H1 (cell line): ENCODE results near the gene EML5. TPM values are rescaled to one million over a fixed set of nuclear protein-coding genes. Genes with fewer than 3 reads are reported as not detected.

ENCODE experiments used
- CTCF ChIA-PET: fragments of 300-600 bp; sonication (Branson Sonifier 250); formaldehyde crosslinking; loops from one replicate; lab custom pipeline; 2021; ENCODE audit not compliant: partially characterized antibody; lab: Charles Lee
- POLR2A ChIA-PET: fragments of 300-600 bp; sonication (Branson Sonifier 250); formaldehyde crosslinking; loops from one replicate; lab custom pipeline; 2021; ENCODE audit warnings: inconsistent platforms; ENCODE audit not compliant: partially characterized antibody; lab: Charles Lee
- DNase-seq, 2 experiments: peaks; one replicate each; pipeline versions ENCODE4 v3.0.0 to v3.0.0-alpha.2; 2010 to 2022; ENCODE audit warnings: low spot score in 2 of 2, low read depth in 1 of 2, mixed read lengths in 1 of 2
- FAIRE-seq: peaks from 2 replicates; lab custom pipeline; 2011; peaks lifted over from hg19 to GRCh38; lab: Jason Lieb, UNC
- H2AFZ ChIP-seq: 2 replicates; pipeline ENCODE4 v1.8.1; 2012; ENCODE audit warnings: low read length, inconsistent platforms
- H2AK5ac ChIP-seq: 2 replicates; pipeline ENCODE4 v1.6.1; 2013; ENCODE audit warnings: low read depth, low read length
- H2BK120ac ChIP-seq: replicated peaks from 2 replicates; pipeline ENCODE3; 2013; ENCODE audit warnings: low read depth, low read length, inconsistent platforms
- H2BK12ac ChIP-seq: 2 replicates; pipeline ENCODE4 v1.6.1; 2013; ENCODE audit warnings: low read depth, low read length
- H2BK15ac ChIP-seq: 2 replicates; pipeline ENCODE4 v1.6.1; 2013; ENCODE audit warnings: low read length
- H2BK20ac ChIP-seq: 2 replicates; pipeline ENCODE4 v1.6.1; 2013; ENCODE audit warnings: low read length
- H2BK5ac ChIP-seq: 2 replicates; pipeline ENCODE4 v1.6.1; 2013; ENCODE audit warnings: low read depth, low read length
- H3K14ac ChIP-seq: 2 replicates; pipeline ENCODE4 v1.6.1; 2013; ENCODE audit warnings: inconsistent platforms; ENCODE audit not compliant: insufficient read length
- H3K18ac ChIP-seq: 2 replicates; pipeline ENCODE4 v1.6.1; 2013; ENCODE audit warnings: low read length; ENCODE audit errors: extremely low read depth
- H3K23ac ChIP-seq: 2 replicates; pipeline ENCODE4 v1.6.1; 2013; ENCODE audit warnings: inconsistent platforms; ENCODE audit not compliant: insufficient read length
- H3K23me2 ChIP-seq: 2 replicates; pipeline ENCODE4 v1.6.1; 2013; ENCODE audit warnings: low read depth, low read length
- H3K27ac ChIP-seq: 2 replicates; pipeline ENCODE4 v1.6.1; 2011; ENCODE audit warnings: low read depth, low read length, inconsistent platforms
- H3K27me3 ChIP-seq, 4 experiments: replicated peaks in 1 of 4; 1 replicate in 1 of 4; 2 replicates in 3 of 4; pipeline versions ENCODE4 v1.6.1 to v1.8.1; 2011 to 2013; ENCODE audit warnings: low read length in 3 of 4, mild to moderate bottlenecking in 3 of 4, inconsistent platforms in 2 of 4, mixed read lengths in 2 of 4, moderate library complexity in 1 of 4; ENCODE audit not compliant: control insufficient read depth in 3 of 4, insufficient read depth in 3 of 4; ENCODE audit errors: extremely low read depth in 1 of 4
- H3K36me3 ChIP-seq, 4 experiments: 2 replicates each; pipeline versions ENCODE4 v1.6.1 to v1.8.1; 2011 to 2013; ENCODE audit warnings: mild to moderate bottlenecking in 4 of 4, low read length in 3 of 4, moderate library complexity in 2 of 4, control low read depth in 1 of 4, inconsistent platforms in 1 of 4; ENCODE audit not compliant: insufficient read depth in 4 of 4, control insufficient read depth in 2 of 4
- H3K4ac ChIP-seq: replicated peaks from 2 replicates; pipeline ENCODE3; 2013; ENCODE audit warnings: low read length, low read depth, mixed read lengths, inconsistent platforms; ENCODE audit not compliant: insufficient read length
- H3K4me1 ChIP-seq, 4 experiments: replicated peaks in 1 of 4; 1 replicate in 1 of 4; 2 replicates in 3 of 4; pipeline versions ENCODE4 v1.6.1 to v1.8.1; 2011 to 2013; ENCODE audit warnings: low read length in 3 of 4, inconsistent platforms in 2 of 4, mixed read lengths in 1 of 4; ENCODE audit not compliant: insufficient read depth in 4 of 4, control insufficient read depth in 3 of 4
- H3K4me2 ChIP-seq, 2 experiments: 2 replicates each; pipeline versions ENCODE4 v1.6.1 to v1.8.1; 2011 to 2013; ENCODE audit warnings: low read depth in 2 of 2, low read length in 2 of 2, control low read depth in 1 of 2, inconsistent platforms in 1 of 2, mild to moderate bottlenecking in 1 of 2; ENCODE audit not compliant: insufficient read depth in 1 of 2
- H3K4me3 ChIP-seq, 4 experiments: fragments of 200-600, 300-600 bp in 1 of 4; sonication (generic), shearing (Covaris generic), sonication (Bioruptor Twin) in 1 of 4; 2 replicates each; pipeline versions ENCODE4 v1.5.1 to v1.8.1; 2011 to 2016; ENCODE audit warnings: low read length in 4 of 4, low read depth in 3 of 4, control low read depth in 2 of 4, inconsistent platforms in 2 of 4, mild to moderate bottlenecking in 2 of 4, mixed read lengths in 1 of 4, moderate library complexity in 1 of 4; ENCODE audit not compliant: insufficient read depth in 2 of 4; ENCODE audit errors: extremely low read depth in 1 of 4
- H3K56ac ChIP-seq: replicated peaks from 2 replicates; pipeline ENCODE3; 2013; ENCODE audit warnings: low read depth, mild to moderate bottlenecking, mixed read lengths, low read length, inconsistent platforms; ENCODE audit not compliant: insufficient read length
- H3K79me1 ChIP-seq: 2 replicates; pipeline ENCODE4 v1.6.1; 2013; ENCODE audit warnings: low read depth, low read length, control low read depth
- H3K79me2 ChIP-seq, 2 experiments: 2 replicates each; pipeline versions ENCODE4 v1.6.1 to v1.8.1; 2012 to 2013; ENCODE audit warnings: low read length in 2 of 2, mild to moderate bottlenecking in 2 of 2, inconsistent platforms in 1 of 2; ENCODE audit not compliant: insufficient read depth in 2 of 2, control insufficient read depth in 1 of 2
- H3K9ac ChIP-seq, 4 experiments: replicated peaks in 1 of 4; 1 replicate in 1 of 4; 2 replicates in 3 of 4; pipeline versions ENCODE4 v1.6.1 to v1.8.1; 2011 to 2013; ENCODE audit warnings: low read depth in 3 of 4, low read length in 3 of 4, control low read depth in 2 of 4, mild to moderate bottlenecking in 2 of 4, moderate library complexity in 2 of 4, inconsistent platforms in 1 of 4; ENCODE audit errors: extremely low read depth in 1 of 4
- H3K9me3 ChIP-seq, 2 experiments: 2 replicates each; pipeline versions ENCODE4 v1.6.1 to v1.8.1; 2012 to 2013; ENCODE audit warnings: mild to moderate bottlenecking in 2 of 2, moderate library complexity in 2 of 2, control low read depth in 1 of 2, inconsistent platforms in 1 of 2, low read depth in 1 of 2, low read length in 1 of 2, mixed read lengths in 1 of 2; ENCODE audit not compliant: insufficient read depth in 2 of 2
- H4K20me1 ChIP-seq, 2 experiments: replicated peaks in 1 of 2; 2 replicates each; pipeline versions ENCODE3 to v1.8.1; 2011 to 2013; ENCODE audit warnings: inconsistent platforms in 2 of 2, low read length in 2 of 2, mild to moderate bottlenecking in 1 of 2; ENCODE audit not compliant: insufficient read depth in 2 of 2, control insufficient read depth in 1 of 2
- H4K5ac ChIP-seq: 2 replicates; pipeline ENCODE4 v1.6.1; 2013; ENCODE audit warnings: low read length, low read depth, mixed read lengths, inconsistent platforms; ENCODE audit not compliant: insufficient read length
- H4K8ac ChIP-seq: 2 replicates; pipeline ENCODE4 v1.8.0; 2013; ENCODE audit warnings: mild to moderate bottlenecking, moderate library complexity, low read length, inconsistent platforms; ENCODE audit not compliant: insufficient read depth; ENCODE audit errors: extremely low read depth
- H4K91ac ChIP-seq: replicated peaks from 2 replicates; pipeline ENCODE3; 2013; ENCODE audit warnings: low read length, mixed read lengths, inconsistent platforms; ENCODE audit not compliant: insufficient read length
- CREB1 ChIP-seq: IDR thresholded peaks from 2 replicates; pipeline ENCODE4 v1.6.1; 2012; ENCODE audit warnings: inconsistent platforms
- CTBP2 ChIP-seq: IDR thresholded peaks from 2 replicates; pipeline ENCODE4 v1.7.0; 2011; ENCODE audit warnings: borderline replicate concordance, mild to moderate bottlenecking, moderate library complexity, mixed read lengths, low read length; ENCODE audit not compliant: insufficient read depth, insufficient read length
- E2F6 ChIP-seq: IDR thresholded peaks from 2 replicates; pipeline ENCODE4 v1.6.1; 2012; ENCODE audit warnings: inconsistent platforms
- GABPA ChIP-seq: IDR thresholded peaks from 2 replicates; pipeline ENCODE4 v1.6.1; 2011; ENCODE audit warnings: mild to moderate bottlenecking, low read length, moderate library complexity, borderline replicate concordance; ENCODE audit not compliant: insufficient read depth
- POLR2A ChIP-seq, 2 experiments: IDR thresholded peaks; 1 replicate in 1 of 2; 2 replicates in 1 of 2; pipeline ENCODE4 v1.6.1; 2011; ENCODE audit warnings: low read depth in 2 of 2, low read length in 2 of 2, mild to moderate bottlenecking in 2 of 2; ENCODE audit errors: control extremely low read depth in 1 of 2
- RFX5 ChIP-seq: IDR thresholded peaks from 2 replicates; pipeline ENCODE4 v1.6.1; 2011; ENCODE audit warnings: low read depth, low read length, improper control_type of control experiment, borderline replicate concordance
- SP2 ChIP-seq: IDR thresholded peaks from 2 replicates; pipeline ENCODE4 v1.6.1; 2012; ENCODE audit warnings: mild to moderate bottlenecking, low read length, inconsistent platforms
- SP4 ChIP-seq: IDR thresholded peaks from 2 replicates; pipeline ENCODE4 v1.6.1; 2012; ENCODE audit warnings: low read length, inconsistent platforms
- SUZ12 ChIP-seq: fragments of 200-600 bp; sonication (generic); IDR thresholded peaks from 2 replicates; pipeline ENCODE4 v1.6.1; 2012; ENCODE audit warnings: mild to moderate bottlenecking, inconsistent platforms, low read length, moderate library complexity, mixed read lengths
- TAF1 ChIP-seq: IDR thresholded peaks from 2 replicates; pipeline ENCODE4 v1.6.1; 2011; ENCODE audit warnings: mild to moderate bottlenecking, low read depth, low read length
- WGBS, 2 experiments: shearing (Covaris generic) in 1 of 2; methylation state at CpG; one replicate each; pipeline versions ENCODE4 v1.1.6 to v1.1.7; 2013 to 2015; ENCODE audit warnings: low lambda C conversion rate in 2 of 2, mixed read lengths in 2 of 2, inconsistent platforms in 1 of 2, low coverage in 1 of 2, missing lambda C conversion rate in 1 of 2; ENCODE audit not compliant: insufficient replicate concordance in 2 of 2, insufficient coverage in 1 of 2, insufficient read length in 1 of 2; ENCODE audit errors: extremely low coverage in 1 of 2, missing lambda C conversion rate in 1 of 2; 5-methylcytosine and 5-hydroxymethylcytosine counted together
- polyA plus RNA-seq, 7 experiments: library from polyadenylated mRNA; depleted of rRNA in 3 of 7; stranded (reverse) in 5 of 7; unstranded in 2 of 7; fragments of >200 nt in 5 of 7; fragments of 200-250 nt in 2 of 7; gene quantifications; 1 replicate in 5 of 7; 2 replicates in 1 of 7; 4 replicates in 1 of 7; pipeline versions ENCODE4 v1.2.1 to v1.2.3, GENCODE V29; 2011 to 2013; ENCODE audit warnings: missing spikeins in 2 of 7, mixed read lengths in 2 of 7
- total RNA-seq: library from RNA; stranded (reverse); fragmentation: NEBNext Ultra II Directional; extraction: Animal tissue kit (Norgen Biotek cat#: 25700); gene quantifications from 2 replicates; pipeline ENCODE4 v1.2.1, GENCODE V29; 2021
- TF ChIP-seq, protein P1 (sequence below): IDR thresholded peaks from 2 replicates; pipeline ENCODE4 v1.6.1; 2012; ENCODE audit warnings: low read length, inconsistent platforms

Gene EML5
- total and polyA plus RNA-seq, 2 of the 8 experiments (the other 6 are each of a cell fraction or from before 2014, with no cell fraction given): 0.39 to 0.88 TPM

DNA sequence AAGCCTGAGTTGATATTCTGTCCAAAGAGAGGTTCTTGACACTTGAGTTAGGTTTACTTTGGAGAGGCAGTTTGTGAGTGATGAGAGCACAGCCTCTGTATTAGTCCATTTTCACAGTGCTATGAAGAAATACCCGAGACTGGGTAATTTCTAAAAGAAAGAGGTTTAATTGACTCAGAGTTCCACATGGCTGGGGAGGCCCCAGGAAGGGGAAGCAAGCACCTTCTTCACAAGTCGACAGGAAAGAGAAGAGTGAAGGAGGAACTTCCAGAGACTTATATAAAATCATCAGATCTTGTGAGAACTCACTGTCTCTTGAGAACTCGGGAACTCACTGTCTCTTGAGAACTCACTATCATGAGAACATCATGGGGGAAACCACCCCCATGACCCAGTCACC lies 224.6 kb downstream of the EML5 start:
- CTCF ChIA-PET: interaction anchor here (0.7 kb wide), 1 partner anchor 87 kb away, joined by 3 read pairs; no protein-coding TSS in a partner anchor
- Histone ChIP-seq H4K91ac (no peak overlapping the region), H3K36me3 (peaks cover 17 to 73% (median 43%) of the 10 kb centered on the region in 4 experiments)
- TF ChIP-seq CTBP2 (no peak), E2F6 (no peak), SP4 (no peak), RFX5 (no peak), SUZ12 (no peak), GABPA (no peak), TAF1 (no peak), POLR2A (IDR thresholded peaks at IDR 0.05; ENCODE audit: control extremely low read depth in 1 of 2, low read depth in 2 of 2, low read length in 2 of 2) (no peak), SP2 (no peak), CREB1 (no peak)
- TF ChIP-seq, protein P1, sequence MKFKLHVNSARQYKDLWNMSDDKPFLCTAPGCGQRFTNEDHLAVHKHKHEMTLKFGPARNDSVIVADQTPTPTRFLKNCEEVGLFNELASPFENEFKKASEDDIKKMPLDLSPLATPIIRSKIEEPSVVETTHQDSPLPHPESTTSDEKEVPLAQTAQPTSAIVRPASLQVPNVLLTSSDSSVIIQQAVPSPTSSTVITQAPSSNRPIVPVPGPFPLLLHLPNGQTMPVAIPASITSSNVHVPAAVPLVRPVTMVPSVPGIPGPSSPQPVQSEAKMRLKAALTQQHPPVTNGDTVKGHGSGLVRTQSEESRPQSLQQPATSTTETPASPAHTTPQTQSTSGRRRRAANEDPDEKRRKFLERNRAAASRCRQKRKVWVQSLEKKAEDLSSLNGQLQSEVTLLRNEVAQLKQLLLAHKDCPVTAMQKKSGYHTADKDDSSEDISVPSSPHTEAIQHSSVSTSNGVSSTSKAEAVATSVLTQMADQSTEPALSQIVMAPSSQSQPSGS: no peak

More for the DNA sequence above, 224.6 kb downstream of the EML5 start:
- Histone ChIP-seq H3K27me3 (no peaks in the 10 kb centered on the region), H2BK120ac (no peak overlapping the region), H3K27ac (no peak overlapping the region), H3K4ac (no peak overlapping the region), H4K8ac (no peak overlapping the region), H3K79me2 (peaks cover 0 to 36% of the 10 kb centered on the region in 2 experiments; a peak in 3 of 4 replicates), H3K56ac (no peak overlapping the region), H3K9me3 (no peaks in the 10 kb centered on the region), H2BK15ac (no peak overlapping the region), H3K18ac (no peak overlapping the region), H2BK5ac (no peak overlapping the region), H4K20me1 (peaks cover 3 to 9% of the 10 kb centered on the region in 2 experiments), H3K23me2 (0 out of 2 replicates have a peak, but pooled peaks cover 3% of the 10 kb centered on the region), H3K4me3 (no peak overlapping the region), H2BK12ac (no peak overlapping the region), H3K4me1 (peaks cover 0 to 2% (median 0%) of the 10 kb centered on the region in 4 experiments; a peak in 1 of 7 replicates), H3K4me2 (no peak overlapping the region), H2BK20ac (no peak overlapping the region), H4K5ac (no peak overlapping the region), H3K9ac (no peak overlapping the region), H3K23ac (no peak overlapping the region), H3K79me1 (no peaks in the 10 kb centered on the region; the same call in 1 of the 2 replicates), H2AFZ (no peak overlapping the region), H3K14ac (no peak overlapping the region), H2AK5ac (no peak overlapping the region)
- DNase-seq: no peak
- 93% methylated on average over 3 of the region's 3 CpGs; no CpG with 5 or more reads in 1 of the 2 experiments for WGBS, 2 experiments
- no peak for FAIRE-seq
- POLR2A ChIA-PET: interaction anchor here (1.6 kb wide), 1 partner anchor 11 kb away, joined by 3 read pairs; no protein-coding TSS in a partner anchor
